Liver (tissue), 3 donors: Measurements from ENCODE around the gene SPINK2.

Experiments used
- ATF3 ChIP-seq: IDR thresholded peaks from 2 replicates; pipeline ENCODE4 v1.6.1; 2016; ENCODE audit warnings: antibody characterized with exemption
- CTCF ChIP-seq: fragments of 150-350 bp; IDR thresholded peaks from 2 replicates; pipeline ENCODE4 v1.5.1; 2017; ENCODE audit warnings: improper control_type of control experiment, low read depth, low read length; ENCODE audit not compliant: missing input control
- FOXA1 ChIP-seq: IDR thresholded peaks from 2 replicates; pipeline ENCODE4 v1.6.1; 2016; ENCODE audit warnings: antibody characterized with exemption
- JUND ChIP-seq, 2 donors: IDR thresholded peaks; 2 replicates each; pipeline ENCODE4 v1.6.1; 2016; ENCODE audit warnings: antibody characterized with exemption in 2 of 2
- MAX ChIP-seq: IDR thresholded peaks from 2 replicates; pipeline ENCODE4 v1.6.1; 2016; ENCODE audit warnings: antibody characterized with exemption
- NR2F2 ChIP-seq: IDR thresholded peaks from 2 replicates; pipeline ENCODE4 v1.6.1; 2016; ENCODE audit warnings: antibody characterized with exemption
- RAD21 ChIP-seq, 2 donors: IDR thresholded peaks; 2 replicates each; pipeline ENCODE4 v1.6.1; 2016; ENCODE audit warnings: antibody characterized with exemption in 2 of 2, mild to moderate bottlenecking in 2 of 2
- REST ChIP-seq: IDR thresholded peaks from 2 replicates; pipeline ENCODE4 v1.6.1; 2016; ENCODE audit warnings: antibody characterized with exemption, mild to moderate bottlenecking
- RXRA ChIP-seq, 2 donors: IDR thresholded peaks; 2 replicates each; pipeline ENCODE4 v1.6.1; 2017 to 2018; ENCODE audit warnings: antibody characterized with exemption in 2 of 2, mild to moderate bottlenecking in 1 of 2
- SP1 ChIP-seq: IDR thresholded peaks from 2 replicates; pipeline ENCODE4 v1.6.1; 2018; ENCODE audit warnings: antibody characterized with exemption, mild to moderate bottlenecking
- TAF1 ChIP-seq: conservative IDR thresholded peaks from 2 replicates; pipeline ENCODE4 v1.6.1; 2016; ENCODE audit warnings: antibody characterized with exemption, mild to moderate bottlenecking
- ZBTB33 ChIP-seq: IDR thresholded peaks from 2 replicates; pipeline ENCODE4 v1.6.1; 2016; ENCODE audit warnings: antibody characterized with exemption
- donor health status: healthy.
- donor health status: healthy.

GRCh38 chr4:56823933-56824600 is 2.6 kb upstream of the SPINK2 start:
- TF ChIP-seq CTCF (no peak), MAX (no peak), ATF3 (no peak), REST (no peak), TAF1 (no peak), FOXA1 (no peak), ZBTB33 (no peak), SP1 (no peak), JUND (IDR thresholded peaks at IDR 0.05) (no peak), RXRA (IDR thresholded peaks at IDR 0.05) (no peak), NR2F2 (no peak), RAD21 (IDR thresholded peaks at IDR 0.05) (no peak)
